Neural cell (in vitro differentiated cells): Measurements from ENCODE around the gene WDR7. TPM values are rescaled to one million over a fixed set of nuclear protein-coding genes. Genes with fewer than 3 reads are reported as not detected.

Source experiments
- H2AFZ ChIP-seq: fragments of 200-600, 300-800 bp; sonication (generic), shearing (Covaris generic); 2 replicates; pipeline ENCODE4 v1.6.0; 2014; ENCODE audit warnings: low read depth, mild to moderate bottlenecking, antibody characterized with exemption, low read length, moderate library complexity
- H3F3A ChIP-seq: fragments of 200-600 bp; shearing (Covaris generic); 2 replicates; pipeline ENCODE4 v1.6.1; 2016; ENCODE audit warnings: mild to moderate bottlenecking, moderate library complexity, mixed read lengths, antibody characterized with exemption, low read length; ENCODE audit not compliant: insufficient read depth, poor library complexity, severe bottlenecking
- H3K27ac ChIP-seq: fragments of 200-600, 300-800 bp; sonication (generic), shearing (Covaris generic); 2 replicates; pipeline ENCODE4 v1.5.1; 2014; ENCODE audit warnings: mild to moderate bottlenecking, low read length, moderate library complexity
- H3K27me3 ChIP-seq: fragments of 300-800, 200-600 bp; sonication (generic), shearing (Covaris generic); 2 replicates; pipeline ENCODE4 v1.6.0; 2014; ENCODE audit warnings: mild to moderate bottlenecking, low read depth, low read length, moderate library complexity; ENCODE audit not compliant: insufficient read depth
- H3K36me3 ChIP-seq: fragments of 300-800, 200-600 bp; sonication (generic), shearing (Covaris generic); 2 replicates; pipeline ENCODE4 v1.5.1; 2014; ENCODE audit warnings: mild to moderate bottlenecking, antibody characterized with exemption, low read length, moderate library complexity; ENCODE audit not compliant: insufficient read depth
- H3K4me2 ChIP-seq: fragments of 300-800, 200-600 bp; sonication (generic), shearing (Covaris generic); 2 replicates; pipeline ENCODE4 v1.6.0; 2014; ENCODE audit warnings: mild to moderate bottlenecking, low read length
- H3K4me3 ChIP-seq: fragments of 300-800, 200-600 bp; sonication (generic), shearing (Covaris generic); 2 replicates; pipeline ENCODE4 v1.5.1; 2014; ENCODE audit warnings: mild to moderate bottlenecking, low read length, moderate library complexity
- H3K79me2 ChIP-seq: fragments of 200-600 bp; shearing (Covaris generic); replicated peaks from 2 replicates; pipeline ENCODE4 v1.6.0; 2014; ENCODE audit warnings: mild to moderate bottlenecking, low read length, moderate library complexity; ENCODE audit not compliant: insufficient read depth
- H3K9ac ChIP-seq: fragments of 300-800, 200-600 bp; sonication (generic), shearing (Covaris generic); 2 replicates; pipeline ENCODE4 v1.6.1; 2016; ENCODE audit warnings: mild to moderate bottlenecking, low read length, mixed read lengths
- H3K9me2 ChIP-seq: fragments of 200-600 bp; shearing (Covaris generic); 2 replicates; pipeline ENCODE4 v1.6.1; 2016; ENCODE audit warnings: mild to moderate bottlenecking, low read length, mixed read lengths; ENCODE audit not compliant: insufficient read depth
- H3K9me3 ChIP-seq: fragments of 200-600, 300-800 bp; sonication (generic), shearing (Covaris generic); 2 replicates; pipeline ENCODE4 v1.6.1; 2016; ENCODE audit warnings: mild to moderate bottlenecking, mixed run types, low read length, moderate library complexity, mixed read lengths
- H4K20me1 ChIP-seq: fragments of 200-600 bp; shearing (Covaris generic); 2 replicates; pipeline ENCODE4 v1.6.1; 2016; ENCODE audit warnings: mild to moderate bottlenecking, mixed run types; ENCODE audit not compliant: insufficient read depth
- CTCF ChIP-seq: fragments of 450-650 bp; IDR thresholded peaks from 2 replicates; pipeline ENCODE4 v1.5.1; 2014; ENCODE audit warnings: antibody characterized with exemption, mild to moderate bottlenecking, moderate library complexity; ENCODE audit not compliant: poor library complexity, severe bottlenecking
- EP300 ChIP-seq: fragments of 450-650 bp; conservative IDR thresholded peaks from 2 replicates; pipeline ENCODE4 v1.6.1; 2014; ENCODE audit warnings: antibody characterized with exemption, mild to moderate bottlenecking, moderate library complexity; ENCODE audit not compliant: poor library complexity, severe bottlenecking
- EZH2 ChIP-seq: fragments of 200-600, 300-800 bp; shearing (Covaris generic), sonication (generic); IDR thresholded peaks from 2 replicates; pipeline ENCODE4 v1.6.1; 2014; ENCODE audit warnings: antibody characterized with exemption, low read length, borderline replicate concordance, mild to moderate bottlenecking; ENCODE audit not compliant: insufficient read depth, poor library complexity, severe bottlenecking
- MXI1 ChIP-seq: fragments of 450-650 bp; conservative IDR thresholded peaks from 2 replicates; pipeline ENCODE4 v1.6.1; 2014; ENCODE audit warnings: antibody characterized with exemption, mild to moderate bottlenecking; ENCODE audit not compliant: poor library complexity, severe bottlenecking
- POLR2AphosphoS5 ChIP-seq: IDR thresholded peaks from 2 replicates; pipeline ENCODE4 v1.6.1; 2012
- RAD21 ChIP-seq: fragments of 450-650 bp; conservative IDR thresholded peaks from 2 replicates; pipeline ENCODE4 v1.6.1; 2014; ENCODE audit warnings: antibody characterized with exemption, mild to moderate bottlenecking, moderate library complexity
- REST ChIP-seq: IDR thresholded peaks from 2 replicates; pipeline ENCODE4 v1.6.1; 2012; ENCODE audit warnings: borderline replicate concordance
- SMC3 ChIP-seq: fragments of 450-650 bp; conservative IDR thresholded peaks from 2 replicates; pipeline ENCODE4 v1.6.1; 2014; ENCODE audit warnings: antibody characterized with exemption, mild to moderate bottlenecking, moderate library complexity; ENCODE audit not compliant: poor library complexity
- TAF1 ChIP-seq: IDR thresholded peaks from 2 replicates; pipeline ENCODE4 v1.6.1; 2012; ENCODE audit warnings: low read depth
- polyA plus RNA-seq: library from polyadenylated mRNA; depleted of rRNA; stranded (reverse); fragments of >200 nt; gene quantifications from 2 replicates; pipeline ENCODE4 v1.2.3, GENCODE V29; 2014

Gene WDR7
- polyA plus RNA-seq, 1 donor from 2014 or later = 15.1 TPM

- H3K4me3 ChIP-seq = no peak overlapping the region
- H3K27ac ChIP-seq = no peak overlapping the region
- no peaks in the 10 kb centered on the region for H3K27me3 ChIP-seq
- no peaks in the 10 kb centered on the region for H3K9me2 ChIP-seq
- no peak overlapping the region for H3K4me2 ChIP-seq
- TF ChIP-seq RAD21 (no peak), SMC3 (no peak), EZH2 (no peak), MXI1 (no peak), EP300 (no peak), REST (no peak), POLR2AphosphoS5 (no peak), CTCF (no peak), TAF1 (no peak)
- H3F3A ChIP-seq = no peaks in the 10 kb centered on the region
- H3K79me2 ChIP-seq = no peaks in the 10 kb centered on the region
- no peaks in the 10 kb centered on the region for H3K9me3 ChIP-seq
- H3K36me3 ChIP-seq = no peaks in the 10 kb centered on the region
- H4K20me1 ChIP-seq = no peaks in the 10 kb centered on the region
- no peak overlapping the region for H2AFZ ChIP-seq
- H3K9ac ChIP-seq = no peak overlapping the region
Observed at GRCh38 chr18:56722518-56722917, 71.4 kb downstream of the WDR7 start.

- Histone ChIP-seq H3K36me3 (no peaks in the 10 kb centered on the region), H3F3A (no peaks in the 10 kb centered on the region), H3K27me3 (no peaks in the 10 kb centered on the region), H4K20me1 (no peaks in the 10 kb centered on the region), H3K79me2 (no peaks in the 10 kb centered on the region), H3K27ac (no peak overlapping the region), H3K9ac (no peak overlapping the region), H2AFZ (no peak overlapping the region), H3K9me3 (no peaks in the 10 kb centered on the region), H3K4me3 (no peak overlapping the region), H3K9me2 (no peaks in the 10 kb centered on the region), H3K4me2 (no peak overlapping the region)
- TF ChIP-seq RAD21 (no peak), TAF1 (no peak), SMC3 (no peak), CTCF (no peak), REST (no peak), EP300 (no peak), EZH2 (no peak), POLR2AphosphoS5 (no peak), MXI1 (no peak)
Observed at GRCh38 chr18:56723068-56723467, 71.9 kb downstream of the WDR7 start.
